ENCODE data around the gene SHB. TPM values are rescaled to one million over a fixed set of nuclear protein-coding genes. Genes with fewer than 3 reads are reported as not detected.
A peak's percentile ranks its signal among the peaks of the same experiment; 100 is the strongest.

SHB gene
- total RNA-seq, 4 donors from 2014 or later = 18.4 to 27.5 (median 22.0) TPM

DNA sequence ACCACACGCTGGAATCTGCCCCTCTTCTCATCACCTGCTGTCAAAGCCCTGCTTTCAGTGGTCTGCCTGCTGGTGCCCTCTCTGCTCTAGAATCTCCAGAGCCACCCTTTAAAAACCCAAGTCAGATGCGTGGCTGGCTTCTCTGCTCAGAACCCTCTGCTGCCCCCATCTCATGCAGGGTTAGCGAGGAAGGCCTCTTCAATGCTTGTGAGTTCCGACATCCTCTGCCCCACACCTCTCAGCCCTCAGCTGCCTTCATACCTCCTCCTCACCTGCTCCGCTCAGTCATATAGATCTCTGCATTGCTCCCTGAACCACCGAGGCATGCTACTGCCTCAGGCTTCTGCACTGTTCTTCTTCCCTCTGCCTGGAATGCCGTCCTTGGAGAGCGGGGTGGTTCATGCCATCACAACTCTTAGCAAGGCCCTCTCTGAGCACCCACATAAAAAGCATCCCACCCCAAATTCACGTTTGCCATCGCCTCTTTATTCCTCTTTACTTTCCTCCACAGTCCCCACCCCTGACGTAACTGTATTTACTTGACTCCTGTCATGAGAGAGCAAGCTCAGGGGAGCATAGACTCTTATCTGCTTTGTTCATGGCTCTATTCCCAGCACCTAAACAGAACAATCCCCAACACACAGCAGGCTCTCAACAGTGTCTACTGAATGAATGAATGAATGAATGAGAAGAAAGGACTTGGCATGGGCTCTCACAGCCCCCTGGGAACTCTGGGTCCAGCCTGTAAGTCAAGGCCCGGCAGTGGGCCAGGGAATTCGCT lies 10.4 kb downstream of the SHB start:
- peaks cover 21 to 73% of the 10 kb centered on the region in 2 donors for H3K4me1 ChIP-seq
- H3K36me3 ChIP-seq = no peaks in the 10 kb centered on the region
- no peaks in the 10 kb centered on the region for H3K9me3 ChIP-seq
- no peak overlapping the region for H3K4me3 ChIP-seq (replicated peaks in 1 of 3)
- peak overlapping the region in 2 of 3 donors; percentile 19 to 42 for H3K27ac ChIP-seq
- no peaks in the 10 kb centered on the region for H3K27me3 ChIP-seq
- intact Hi-C loops (cut with DNase I) = no loop called here
- no peak for TF ChIP-seq POLR2A (IDR thresholded peaks at IDR 0.05)
- TF ChIP-seq, protein P1, sequence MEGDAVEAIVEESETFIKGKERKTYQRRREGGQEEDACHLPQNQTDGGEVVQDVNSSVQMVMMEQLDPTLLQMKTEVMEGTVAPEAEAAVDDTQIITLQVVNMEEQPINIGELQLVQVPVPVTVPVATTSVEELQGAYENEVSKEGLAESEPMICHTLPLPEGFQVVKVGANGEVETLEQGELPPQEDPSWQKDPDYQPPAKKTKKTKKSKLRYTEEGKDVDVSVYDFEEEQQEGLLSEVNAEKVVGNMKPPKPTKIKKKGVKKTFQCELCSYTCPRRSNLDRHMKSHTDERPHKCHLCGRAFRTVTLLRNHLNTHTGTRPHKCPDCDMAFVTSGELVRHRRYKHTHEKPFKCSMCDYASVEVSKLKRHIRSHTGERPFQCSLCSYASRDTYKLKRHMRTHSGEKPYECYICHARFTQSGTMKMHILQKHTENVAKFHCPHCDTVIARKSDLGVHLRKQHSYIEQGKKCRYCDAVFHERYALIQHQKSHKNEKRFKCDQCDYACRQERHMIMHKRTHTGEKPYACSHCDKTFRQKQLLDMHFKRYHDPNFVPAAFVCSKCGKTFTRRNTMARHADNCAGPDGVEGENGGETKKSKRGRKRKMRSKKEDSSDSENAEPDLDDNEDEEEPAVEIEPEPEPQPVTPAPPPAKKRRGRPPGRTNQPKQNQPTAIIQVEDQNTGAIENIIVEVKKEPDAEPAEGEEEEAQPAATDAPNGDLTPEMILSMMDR (IDR thresholded peaks at IDR 0.05) = no peak
- 84 to 87% methylated on average over 13 of the region's 13 CpGs for WGBS, 2 donors
- DNase-seq = no peak

DNA sequence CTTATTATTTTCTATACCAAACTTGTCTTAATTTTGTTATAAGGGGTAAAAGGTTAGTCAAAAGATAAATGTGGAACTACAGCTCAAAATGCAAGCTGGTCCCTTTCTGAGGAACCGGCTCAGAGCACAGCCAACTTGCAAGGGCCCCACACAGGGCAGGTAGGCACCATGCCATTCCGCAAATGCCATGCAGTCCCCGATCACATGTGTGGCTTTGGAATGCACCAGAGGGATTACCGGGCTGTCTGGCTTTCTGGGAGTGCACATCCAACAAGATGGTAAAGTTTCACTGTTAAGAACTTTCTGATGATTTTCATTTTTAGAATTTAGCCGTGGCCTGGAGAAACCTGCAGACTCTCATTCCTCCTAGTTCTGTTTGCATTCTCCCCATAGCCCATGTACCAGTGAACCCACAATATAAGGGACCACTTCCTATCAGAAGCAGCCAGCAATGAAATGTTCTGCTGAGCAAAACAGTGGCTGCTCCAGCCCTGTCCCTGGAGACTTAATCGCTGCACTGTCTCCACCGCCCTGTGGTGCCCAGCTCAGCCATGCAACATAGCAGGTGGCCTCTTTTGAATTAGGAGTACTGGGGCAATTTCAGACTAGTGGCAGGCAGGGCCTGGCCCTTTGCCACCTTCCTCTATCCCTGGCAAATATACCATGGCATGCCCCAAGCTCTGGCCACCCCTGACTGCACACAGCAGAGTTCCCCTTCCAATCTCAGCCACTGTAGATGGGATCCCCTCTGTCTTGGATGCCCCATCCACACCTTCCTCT lies 11.4 kb downstream of the SHB start:
- TF ChIP-seq, protein P1 (IDR thresholded peaks at IDR 0.05) = no peak
- TF ChIP-seq POLR2A (IDR thresholded peaks at IDR 0.05) = no peak
- 38 to 42% methylated on average over 7 of the region's 7 CpGs for WGBS, 2 donors
- H3K27me3 ChIP-seq = no peaks in the 10 kb centered on the region
- peak overlapping the region; percentile 19 to 42 (median 24) for H3K27ac ChIP-seq
- intact Hi-C loops (cut with DNase I) = no loop called here
- peaks cover 21 to 64% of the 10 kb centered on the region in 2 donors for H3K4me1 ChIP-seq
- no peak overlapping the region for H3K4me3 ChIP-seq (replicated peaks in 1 of 3)
- H3K9me3 ChIP-seq = no peaks in the 10 kb centered on the region
- DNase-seq = peak; percentile 77 to 86
- H3K36me3 ChIP-seq = no peaks in the 10 kb centered on the region

DNA sequence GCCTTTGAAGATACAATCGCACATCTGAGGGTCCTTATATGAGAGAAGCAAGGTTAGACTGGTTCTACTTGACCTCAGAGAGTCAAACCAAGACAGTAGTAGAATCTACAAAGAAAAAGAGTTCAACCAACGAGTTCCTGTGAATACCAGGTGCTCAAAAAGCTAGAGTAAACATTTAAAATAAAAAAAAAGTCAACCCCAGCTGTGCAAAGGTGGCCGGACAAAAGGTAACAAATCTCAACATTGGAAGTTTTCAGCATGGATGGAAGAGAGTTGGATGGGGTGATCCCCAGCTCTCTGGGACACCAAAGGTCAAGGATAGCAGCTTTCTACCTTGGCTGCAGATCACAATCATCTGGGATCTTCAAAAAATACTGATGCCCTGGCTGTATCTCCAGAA lies 14.4 kb downstream of the SHB start:
- no peaks in the 10 kb centered on the region for H3K27me3 ChIP-seq

DNA sequence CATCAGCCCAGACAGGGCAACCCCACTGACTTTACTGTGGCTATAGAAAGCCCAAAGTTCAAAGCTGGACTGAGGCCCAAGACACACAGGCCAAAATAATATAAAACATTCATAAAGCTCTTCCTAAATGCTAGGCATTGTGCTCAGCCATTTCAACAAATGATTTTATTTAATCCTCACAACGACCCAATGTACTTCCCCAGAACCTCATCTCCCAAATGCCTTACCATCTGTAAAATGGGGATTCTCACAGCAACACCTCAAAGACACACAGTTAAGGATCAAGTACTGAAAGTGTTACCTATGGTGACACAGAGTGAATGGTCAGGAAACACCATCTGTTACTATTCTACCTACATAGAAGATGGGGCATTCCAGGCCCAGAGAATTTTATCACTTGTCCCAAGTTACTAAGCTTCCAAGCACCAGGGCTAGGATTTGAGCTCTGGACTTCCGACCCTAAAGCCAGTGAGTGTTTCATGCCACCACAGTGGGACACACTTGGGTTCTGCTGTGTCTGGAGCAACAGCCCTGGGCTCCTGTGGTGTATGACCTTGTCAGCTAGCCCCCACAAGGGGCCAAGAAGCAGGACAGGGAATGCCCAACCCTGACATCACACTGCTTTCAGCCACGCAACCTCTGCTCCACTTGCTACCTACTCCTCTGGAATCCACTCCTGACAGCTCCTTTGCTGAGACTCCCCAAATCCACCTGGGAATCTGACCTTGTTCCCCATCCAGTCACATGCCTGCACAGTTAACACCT lies 15.1 kb downstream of the SHB start:
- Histone ChIP-seq H3K9me3 (no peaks in the 10 kb centered on the region), H3K27ac (no peak overlapping the region), H3K27me3 (no peaks in the 10 kb centered on the region), H3K36me3 (no peaks in the 10 kb centered on the region), H3K4me3 (replicated peaks in 1 of 3) (no peak overlapping the region), H3K4me1 (peaks cover 21 to 46% of the 10 kb centered on the region in 2 donors)
- DNase-seq = no peak
- 88 to 96% methylated on average over 3 of the region's 3 CpGs for WGBS, 2 donors
- intact Hi-C loops (cut with DNase I) = no loop called here
- TF ChIP-seq POLR2A (IDR thresholded peaks at IDR 0.05) = no peak
- TF ChIP-seq, protein P1 (IDR thresholded peaks at IDR 0.05) = no peak

More for the DNA sequence above, 14.4 kb downstream of the SHB start:
- Histone ChIP-seq H3K36me3 (no peaks in the 10 kb centered on the region), H3K4me3 (replicated peaks in 1 of 3) (no peak overlapping the region), H3K27ac (no peak overlapping the region), H3K4me1 (peaks cover 21 to 45% of the 10 kb centered on the region in 2 donors), H3K9me3 (no peaks in the 10 kb centered on the region)
- no peak for DNase-seq
- WGBS, 2 donors = 60% methylated on average over 3 of the region's 3 CpGs
- intact Hi-C loops (cut with DNase I) = no loop called here
- no peak for TF ChIP-seq POLR2A (IDR thresholded peaks at IDR 0.05)
- TF ChIP-seq, protein P1 (IDR thresholded peaks at IDR 0.05) = no peak

Measured in thyroid gland (tissue), 4 donors.